Measurements from ENCODE around the gene FLOT1.

Gene FLOT1

DNA sequence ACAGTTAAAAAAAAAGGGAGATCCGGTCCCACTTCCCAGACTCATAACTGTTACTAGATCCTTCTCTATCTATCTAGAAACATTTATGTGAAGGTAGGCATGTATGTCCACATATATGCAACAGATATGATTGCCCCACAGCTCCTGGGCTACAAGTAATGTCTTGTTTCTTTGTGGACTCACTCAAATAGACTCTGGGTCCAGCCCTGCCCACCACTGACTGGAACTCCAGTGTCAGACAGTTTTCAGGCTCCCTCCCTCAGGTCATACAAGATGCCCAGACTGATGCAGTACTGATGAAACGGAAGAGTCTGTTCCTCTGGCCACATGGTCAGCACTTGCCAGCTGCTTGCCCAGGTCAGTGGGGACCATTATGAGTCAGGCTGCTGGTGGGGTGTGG lies 32.6 kb upstream of the FLOT1 start:
- H3K4me3 ChIP-seq (ENCODE audit: low read depth, low read length), result no peak overlapping the region
- DNase-seq (ENCODE audit: low read depth, low spot score), result no peak
- TF ChIP-seq, protein P1, sequence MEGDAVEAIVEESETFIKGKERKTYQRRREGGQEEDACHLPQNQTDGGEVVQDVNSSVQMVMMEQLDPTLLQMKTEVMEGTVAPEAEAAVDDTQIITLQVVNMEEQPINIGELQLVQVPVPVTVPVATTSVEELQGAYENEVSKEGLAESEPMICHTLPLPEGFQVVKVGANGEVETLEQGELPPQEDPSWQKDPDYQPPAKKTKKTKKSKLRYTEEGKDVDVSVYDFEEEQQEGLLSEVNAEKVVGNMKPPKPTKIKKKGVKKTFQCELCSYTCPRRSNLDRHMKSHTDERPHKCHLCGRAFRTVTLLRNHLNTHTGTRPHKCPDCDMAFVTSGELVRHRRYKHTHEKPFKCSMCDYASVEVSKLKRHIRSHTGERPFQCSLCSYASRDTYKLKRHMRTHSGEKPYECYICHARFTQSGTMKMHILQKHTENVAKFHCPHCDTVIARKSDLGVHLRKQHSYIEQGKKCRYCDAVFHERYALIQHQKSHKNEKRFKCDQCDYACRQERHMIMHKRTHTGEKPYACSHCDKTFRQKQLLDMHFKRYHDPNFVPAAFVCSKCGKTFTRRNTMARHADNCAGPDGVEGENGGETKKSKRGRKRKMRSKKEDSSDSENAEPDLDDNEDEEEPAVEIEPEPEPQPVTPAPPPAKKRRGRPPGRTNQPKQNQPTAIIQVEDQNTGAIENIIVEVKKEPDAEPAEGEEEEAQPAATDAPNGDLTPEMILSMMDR (IDR thresholded peaks at IDR 0.05; ENCODE audit: low read depth, low read length), result no peak
- in situ Hi-C loops (cut with HindIII; ENCODE audit: low sequenced_read_pairs), result no loop called here

DNA sequence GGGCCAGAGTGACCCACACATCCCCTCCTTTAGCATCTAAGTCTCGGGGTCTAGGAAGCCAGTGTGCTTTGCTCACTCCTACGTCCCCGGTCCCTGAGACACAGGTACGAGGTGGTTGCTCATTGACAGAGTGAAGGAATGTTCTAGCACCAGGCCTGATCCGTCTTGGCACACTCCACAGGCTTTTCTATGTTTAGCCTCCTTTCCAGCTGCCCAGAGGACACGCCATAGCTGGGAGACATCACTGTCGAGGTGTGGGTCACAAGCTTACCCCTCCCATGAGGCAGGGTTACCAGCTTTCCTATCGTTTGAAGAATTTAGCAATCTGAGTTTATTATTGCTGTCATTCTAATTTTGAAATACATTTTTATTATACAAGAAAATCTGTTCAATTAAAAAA lies 32.2 kb upstream of the FLOT1 start:
- no peak overlapping the region for H3K4me3 ChIP-seq (ENCODE audit: low read depth, low read length)
- TF ChIP-seq, protein P1 (IDR thresholded peaks at IDR 0.05; ENCODE audit: low read depth, low read length), result no peak
- in situ Hi-C loops (cut with HindIII; ENCODE audit: low sequenced_read_pairs), result no loop called here
- no peak for DNase-seq (ENCODE audit: low read depth, low spot score)

DNA sequence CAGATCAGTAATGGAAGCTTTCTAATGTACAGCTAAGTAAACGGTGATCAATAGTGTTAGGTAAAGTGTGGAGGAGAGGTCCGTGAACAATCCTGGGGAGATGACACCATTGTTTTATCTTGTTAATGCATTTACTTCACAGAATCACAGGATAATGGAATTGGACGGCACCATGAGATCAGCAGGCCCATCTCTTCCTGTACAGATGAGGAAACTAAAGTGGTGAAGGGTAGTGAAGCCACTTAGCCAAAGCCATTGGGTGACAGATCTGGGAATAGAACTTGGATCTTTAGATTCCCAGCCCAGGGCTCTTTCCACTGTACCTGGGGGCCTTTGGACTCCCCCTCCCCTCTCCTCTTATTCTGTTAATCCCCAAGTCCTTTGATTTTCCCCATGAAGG lies 28.1 kb upstream of the FLOT1 start:
- in situ Hi-C loops (cut with HindIII; ENCODE audit: low sequenced_read_pairs), result no loop called here
- TF ChIP-seq, protein P1 (IDR thresholded peaks at IDR 0.05; ENCODE audit: low read depth, low read length), result no peak
- no peak overlapping the region for H3K4me3 ChIP-seq (ENCODE audit: low read depth, low read length)
- no peak for DNase-seq (ENCODE audit: low read depth, low spot score)

DNA sequence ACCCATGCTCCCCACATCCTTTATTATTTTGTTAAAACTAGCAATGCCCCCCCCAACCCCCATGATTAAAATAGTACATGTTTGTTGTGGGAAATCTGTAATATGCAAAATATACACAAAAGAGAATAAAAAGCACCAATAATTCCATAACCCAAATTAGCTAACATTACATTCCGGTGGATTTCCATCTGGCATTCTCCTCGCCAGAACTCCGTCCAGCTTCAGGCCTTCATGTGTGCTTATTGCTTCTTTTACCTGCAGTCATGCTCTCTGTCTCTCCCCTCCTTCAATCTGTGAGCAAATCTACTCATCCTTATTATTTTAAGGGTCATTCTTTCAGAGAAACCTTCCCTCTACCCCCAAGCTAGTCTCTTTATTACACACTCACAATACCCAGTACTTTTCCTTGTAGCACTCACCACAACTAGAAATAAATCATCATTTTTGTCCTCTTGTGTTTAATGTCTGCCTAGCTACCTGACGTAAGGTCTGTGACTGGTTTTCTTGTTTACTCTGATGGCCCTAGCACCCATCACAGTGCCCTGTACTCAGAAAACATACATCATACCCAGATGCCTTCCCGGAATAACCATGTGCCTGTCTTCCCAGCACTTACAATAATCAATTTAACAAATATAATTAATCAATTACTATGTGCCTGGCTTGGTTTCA lies 27.5 kb upstream of the FLOT1 start:
- TF ChIP-seq, protein P1 (IDR thresholded peaks at IDR 0.05; ENCODE audit: low read depth, low read length), result no peak
- H3K4me3 ChIP-seq (ENCODE audit: low read depth, low read length), result no peak overlapping the region
- peak; percentile 75 for DNase-seq (ENCODE audit: low read depth, low spot score)
- in situ Hi-C loops (cut with HindIII; ENCODE audit: low sequenced_read_pairs), result no loop called here

DNA sequence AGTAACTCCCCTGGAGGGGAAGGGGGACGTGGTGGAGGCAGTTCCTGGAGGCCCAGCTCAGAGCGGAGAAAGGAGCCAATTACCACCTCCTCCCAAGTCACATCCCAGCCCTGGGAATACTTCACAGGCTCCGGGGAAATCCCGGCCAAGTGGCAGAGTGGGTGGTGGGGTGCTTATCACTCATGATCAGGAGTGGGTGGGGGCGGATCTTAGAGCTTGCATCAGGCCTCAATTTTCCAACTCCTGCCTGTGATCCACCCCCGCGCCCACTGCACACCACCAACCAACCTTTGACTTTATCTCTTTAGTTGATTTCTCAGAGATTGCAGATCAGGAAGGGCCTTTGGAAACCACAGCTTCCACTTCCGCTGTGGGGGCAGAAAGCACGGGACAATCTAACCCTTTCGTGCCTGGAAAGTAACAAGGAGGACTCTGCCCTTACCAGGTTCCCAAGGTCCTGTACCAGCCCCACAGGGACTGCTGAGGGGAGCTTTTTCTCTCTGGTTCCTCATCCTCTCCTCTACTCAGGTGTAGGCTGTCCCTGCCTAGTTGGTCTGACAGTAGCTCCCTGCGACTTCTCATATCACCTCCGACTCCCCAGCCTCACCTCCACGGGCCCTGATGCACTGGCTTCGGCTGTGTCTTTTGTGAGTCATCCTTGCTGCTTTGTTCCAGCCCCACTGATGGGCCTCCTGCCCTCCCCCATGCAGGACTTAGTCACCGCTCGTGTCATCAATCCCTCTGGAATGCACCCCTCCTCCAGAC lies 26.8 kb upstream of the FLOT1 start:
- in situ Hi-C loops (cut with HindIII; ENCODE audit: low sequenced_read_pairs), result no loop called here
- peak; percentile 95 for DNase-seq (ENCODE audit: low read depth, low spot score)
- no peak overlapping the region for H3K4me3 ChIP-seq (ENCODE audit: low read depth, low read length)
- TF ChIP-seq, protein P1 (IDR thresholded peaks at IDR 0.05; ENCODE audit: low read depth, low read length), result no peak

DNA sequence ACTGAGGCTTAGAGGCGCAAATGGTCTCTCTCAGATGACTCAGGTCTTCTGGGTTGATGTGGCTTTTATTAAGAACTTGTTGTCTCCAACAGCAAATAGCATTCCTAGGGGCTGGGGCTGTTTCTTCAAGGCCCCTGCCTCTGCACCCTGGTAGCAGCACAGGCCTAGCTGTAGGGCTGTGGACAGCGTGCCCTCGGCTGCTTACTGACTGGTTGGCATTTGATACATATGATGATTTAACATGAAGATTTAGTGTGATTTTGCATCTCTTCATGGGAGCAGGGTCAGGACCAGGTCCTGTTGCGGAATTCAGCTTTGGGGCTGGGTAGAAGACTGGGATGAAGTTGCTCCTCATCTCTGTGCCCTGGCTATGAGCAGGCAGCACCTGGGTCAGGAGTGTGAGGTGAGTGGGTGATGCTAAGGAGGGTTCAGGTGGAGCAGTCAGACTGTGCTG lies 26.2 kb upstream of the FLOT1 start:
- TF ChIP-seq, protein P1 (IDR thresholded peaks at IDR 0.05; ENCODE audit: low read depth, low read length), result no peak
- no peak overlapping the region for H3K4me3 ChIP-seq (ENCODE audit: low read depth, low read length)
- DNase-seq (ENCODE audit: low read depth, low spot score), result no peak
- in situ Hi-C loops (cut with HindIII; ENCODE audit: low sequenced_read_pairs), result no loop called here

Data from astrocyte of the spinal cord (primary cell).